K562 (cell line): ENCODE results near the gene IRF2BP2. TPM values are rescaled to one million over a fixed set of nuclear protein-coding genes. Genes with fewer than 3 reads are reported as not detected.

Experiments
- BHLHE40 ChIP-seq: IDR thresholded peaks from 2 replicates; pipeline ENCODE4 v1.6.1; 2011; ENCODE audit warnings: low read length, improper control_type of control experiment
- BRF1 ChIP-seq: IDR thresholded peaks from 3 replicates; pipeline ENCODE4 v1.6.1; 2011; ENCODE audit warnings: borderline replicate concordance, mild to moderate bottlenecking; ENCODE audit not compliant: insufficient read length; ENCODE audit errors: extremely low read depth
- COPS2 ChIP-seq: fragments of 450-650 bp; conservative IDR thresholded peaks from 2 replicates; pipeline ENCODE4 v1.6.1; 2016; ENCODE audit warnings: mild to moderate bottlenecking, moderate library complexity
- HMG20A ChIP-seq: fragments of 450-650 bp; formaldehyde crosslinking; conservative IDR thresholded peaks from 2 replicates; pipeline ENCODE4 v1.4.0; 2020; ENCODE audit warnings: mild to moderate bottlenecking, mixed read lengths
- JUNB ChIP-seq: fragments of 450-650 bp; formaldehyde crosslinking; conservative IDR thresholded peaks from 2 replicates; pipeline ENCODE4 v1.4.0; 2020; ENCODE audit warnings: mild to moderate bottlenecking
- KLF13 ChIP-seq: fragments of 450-650 bp; IDR thresholded peaks from 2 replicates; pipeline ENCODE4 v1.6.1; 2016; ENCODE audit warnings: missing genetic modification characterization, low read depth, mild to moderate bottlenecking, missing compliant biosample characterization, moderate library complexity, borderline replicate concordance
- NFYB ChIP-seq: IDR thresholded peaks from 2 replicates; pipeline ENCODE4 v1.6.1; 2011; ENCODE audit warnings: mild to moderate bottlenecking, moderate library complexity; ENCODE audit not compliant: insufficient read length; ENCODE audit errors: extremely low read depth
- PRDM10 ChIP-seq: fragments of 450-650 bp; IDR thresholded peaks from 2 replicates; pipeline ENCODE4 v1.6.1; 2018; ENCODE audit not compliant: partially characterized antibody
- RB1 ChIP-seq: fragments of 450-650 bp; IDR thresholded peaks from 2 replicates; pipeline ENCODE4 v1.6.1; 2017; ENCODE audit warnings: low read depth, mild to moderate bottlenecking
- RBM14 ChIP-seq: fragments of 200-400 bp; formaldehyde crosslinking; IDR thresholded peaks from 2 replicates; pipeline ENCODE4 v1.6.1; 2018; ENCODE audit warnings: low read depth, mild to moderate bottlenecking, low read length, moderate library complexity, borderline replicate concordance; ENCODE audit not compliant: insufficient read depth
- RBM17 ChIP-seq: fragments of 200-400 bp; formaldehyde crosslinking; IDR thresholded peaks from 2 replicates; pipeline ENCODE4 v1.6.1; 2017; ENCODE audit warnings: low read depth, mild to moderate bottlenecking, low read length, borderline replicate concordance
- SRSF9 ChIP-seq: fragments of 200-400 bp; formaldehyde crosslinking; IDR thresholded peaks from 2 replicates; pipeline ENCODE4 v1.6.1; 2017; ENCODE audit warnings: low read depth, low read length, borderline replicate concordance
- THAP12 ChIP-seq: fragments of 250-450 bp; sonication (Bioruptor Pico); IDR thresholded peaks from 2 replicates; pipeline ENCODE4 v1.9.0; 2021; ENCODE audit warnings: mild to moderate bottlenecking, inconsistent platforms
- TRIM24 ChIP-seq, 2 experiments: fragments of 450-650 bp; IDR thresholded peaks; 2 replicates each; pipeline ENCODE4 v1.6.1; 2016
- ZNF212 ChIP-seq: fragments of 450-650 bp; formaldehyde crosslinking; IDR thresholded peaks from 2 replicates; pipeline ENCODE4 v1.4.0; 2020; ENCODE audit warnings: mild to moderate bottlenecking
- ZNF609 ChIP-seq: sonication (generic); formaldehyde crosslinking; IDR thresholded peaks from 2 replicates; pipeline ENCODE4 v1.8.1; 2023; ENCODE audit warnings: missing genetic modification reagents, mild to moderate bottlenecking, borderline replicate concordance
- polyA plus RNA-seq, 8 experiments: library from polyadenylated mRNA; depleted of rRNA in 4 of 8; stranded (reverse) in 5 of 8; unstranded in 3 of 8; fragments of >200 nt; fragmentation: Nextera tagmentation in 2 of 8; fragmentation: Illumina TruSeq in 1 of 8; extraction: Ambion mirVana in 2 of 8; extraction: Trizol in 1 of 8; gene quantifications; 2 replicates each; pipeline versions ENCODE4 v1.2.1 to v1.2.3, GENCODE V29; 2011 to 2014; ENCODE audit warnings: inconsistent platforms in 1 of 8, missing spikeins in 1 of 8
- total RNA-seq, 7 experiments: library from RNA; depleted of rRNA in 6 of 7; stranded (reverse); fragments of >200 nt in 6 of 7; fragmentation: Illumina TruSeq in 2 of 7; extraction: Trizol in 2 of 7; gene quantifications; 2 replicates each; pipeline versions ENCODE4 v1.2.1 to v1.2.3, GENCODE V29; 2011 to 2021; ENCODE audit warnings: low replicate concordance in 1 of 7

IRF2BP2 gene
- total and polyA plus RNA-seq, 9 of the 15 experiments (the other 6 are each of a cell fraction or from before 2014, with no cell fraction given), result 7.7 to 68.6 (median 22.1) TPM

GRCh38 chr1:234607109-234608024 lies 2.6 kb downstream of the IRF2BP2 start (continued):
- no peak for TF ChIP-seq BRF1
- no peak for TF ChIP-seq SRSF9
- TF ChIP-seq RB1, result 0 out of 2 replicates have a peak, but pooled peaks have one; percentile 9
- TF ChIP-seq TRIM24 (IDR thresholded peaks at IDR 0.05), result no peak
- no peak for TF ChIP-seq HMG20A (CRISPR knock-in tag)
- TF ChIP-seq RBM17, result no peak
- no peak for TF ChIP-seq ZNF212 (CRISPR knock-in tag)
- TF ChIP-seq JUNB (CRISPR knock-in tag), result no peak
- TF ChIP-seq COPS2, result no peak
- 0 out of 2 replicates have a peak, but pooled peaks have one; percentile 90 for TF ChIP-seq ZNF609 (CRISPR knock-in tag)
- TF ChIP-seq RBM14, result no peak
- TF ChIP-seq THAP12 (CRISPR knock-in tag), result peak; percentile 64; the same call in 1 of the 2 replicates
- TF ChIP-seq KLF13 (tag), result no peak
- no peak for TF ChIP-seq PRDM10
- TF ChIP-seq NFYB, result no peak
- TF ChIP-seq BHLHE40, result no peak
